Activated naive CD8-positive, alpha-beta T cell treated with anti-CD3 and anti-CD28 coated beads for 36 hours (primary cell): ENCODE measurements around the gene GNB1L. TPM values are rescaled to one million over a fixed set of nuclear protein-coding genes. Genes with fewer than 3 reads are reported as not detected.

Source experiments
- DNase-seq: peaks from one replicate; pipeline ENCODE4 v3.0.0; 2021
- H3K27ac Mint-ChIP-seq: one replicate; pipeline ENCODE4 v1.8.0; 2022; ENCODE audit warnings: mild to moderate bottlenecking, moderate library complexity, mixed read lengths
- H3K27me3 Mint-ChIP-seq: one replicate; pipeline ENCODE4 v1.8.0; 2022; ENCODE audit warnings: mild to moderate bottlenecking, mixed read lengths
- H3K36me3 Mint-ChIP-seq: one replicate; pipeline ENCODE4 v1.8.0; 2021; ENCODE audit warnings: mild to moderate bottlenecking, mixed read lengths
- H3K4me1 Mint-ChIP-seq: one replicate; pipeline ENCODE4 v1.8.0; 2021; ENCODE audit warnings: mixed read lengths
- H3K4me3 Mint-ChIP-seq: one replicate; pipeline ENCODE4 v1.8.0; 2022; ENCODE audit warnings: mild to moderate bottlenecking, moderate library complexity, mixed read lengths
- H3K9me3 Mint-ChIP-seq: one replicate; pipeline ENCODE4 v1.8.0; 2022; ENCODE audit warnings: mixed read lengths
- total RNA-seq, 2 experiments: library from RNA; stranded (reverse); gene quantifications; one replicate each; pipeline ENCODE4 v1.2.3, GENCODE V29; 2021

The GNB1L gene
- total RNA-seq, 2 experiments from 2014 or later = 14.5 TPM

DNA sequence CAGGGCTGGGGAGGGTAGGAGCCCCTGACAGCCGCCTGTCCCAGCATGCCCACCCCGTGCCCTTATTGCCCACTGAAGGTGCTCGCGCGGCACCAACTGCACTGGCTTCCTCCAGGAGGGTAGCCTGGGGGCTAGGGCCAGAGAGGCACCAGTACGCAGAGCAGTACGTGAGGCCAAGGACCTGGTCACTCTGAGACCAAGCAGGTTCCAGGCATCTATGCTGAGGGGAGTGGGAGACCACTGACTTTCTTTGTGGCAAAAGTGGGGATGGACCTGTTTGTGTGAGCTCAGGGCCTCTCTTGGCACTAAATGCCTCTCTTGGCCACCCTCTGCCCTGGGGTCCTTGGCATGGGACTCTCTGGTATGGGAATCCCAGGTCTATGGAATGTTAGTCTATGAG lies 120.5 kb downstream of the GNB1L start:
- H3K27me3 Mint-ChIP-seq = no peaks in the 10 kb centered on the region
- H3K4me3 Mint-ChIP-seq = no peak overlapping the region
- H3K9me3 Mint-ChIP-seq = no peaks in the 10 kb centered on the region
- no peaks in the 10 kb centered on the region for H3K4me1 Mint-ChIP-seq
- no peaks in the 10 kb centered on the region for H3K36me3 Mint-ChIP-seq
- H3K27ac Mint-ChIP-seq = no peak overlapping the region
- no peak for DNase-seq

DNA sequence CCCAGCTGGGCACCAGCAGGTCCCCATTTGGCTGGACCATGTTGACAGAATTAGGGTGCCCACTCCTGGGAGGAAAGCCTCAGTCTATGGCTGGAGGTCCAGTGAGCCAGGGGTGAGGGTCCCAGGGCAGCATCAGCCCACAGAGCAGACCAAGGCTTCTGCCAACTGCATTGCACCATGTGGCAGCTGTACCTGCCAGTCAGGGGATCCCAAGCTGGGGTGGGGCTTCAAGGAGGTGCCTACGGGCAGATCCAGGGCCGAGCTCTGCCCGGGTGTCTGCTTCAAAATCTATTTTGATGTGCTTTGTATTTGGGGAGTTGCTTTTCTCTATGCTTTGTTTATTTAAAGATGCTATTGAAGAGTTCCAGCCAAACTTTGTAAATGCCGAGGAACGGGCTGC lies 120.9 kb downstream of the GNB1L start:
- Mint-ChIP-seq H3K4me3 (no peak overlapping the region), H3K27me3 (no peaks in the 10 kb centered on the region), H3K9me3 (no peaks in the 10 kb centered on the region), H3K27ac (no peak overlapping the region), H3K4me1 (no peaks in the 10 kb centered on the region), H3K36me3 (no peaks in the 10 kb centered on the region)
- DNase-seq = no peak

Other genes with a start within 250 kb of the GNB1L start
- gene SEPTIN5, start 140.4 kb downstream of the GNB1L start, total RNA-seq = 1 to 10 TPM; 1.1 to 1.3 TPM
- gene GP1BB, start 131.3 kb downstream of the GNB1L start, total RNA-seq = not detected
- gene TBX1, start 94.1 kb downstream of the GNB1L start, total RNA-seq = not detected
- 10 to 100 TPM; 18.7 to 23.1 TPM for gene RTL10, start within 50 bp of the GNB1L start, total RNA-seq
- gene COMT, start 86.9 kb upstream of the GNB1L start, total RNA-seq = 10 to 100 TPM; 76.1 to 79.6 TPM
- 10 to 100 TPM; 20.3 to 20.9 TPM for gene TXNRD2, start 86.9 kb upstream of the GNB1L start, total RNA-seq
- gene ARVCF, start 161.9 kb upstream of the GNB1L start, total RNA-seq = 1 to 10 TPM; 1.1 to 1.6 TPM
- 10 to 100 TPM; 16.5 to 21.5 TPM for gene TANGO2, start 166.2 kb upstream of the GNB1L start, total RNA-seq
- 10 to 100 TPM; 42.6 to 47.0 TPM for gene DGCR8, start 225.4 kb upstream of the GNB1L start, total RNA-seq